C4-2B (cell line): ENCODE results near the gene ID1.

Experiments
- H3K27ac ChIP-seq: fragments of 450-650 bp; 2 replicates; pipeline ENCODE4 v1.5.1; 2017
- ZFX ChIP-seq: fragments of 450-650 bp; IDR thresholded peaks from 2 replicates; pipeline ENCODE4 v1.6.1; 2017
- TF ChIP-seq, protein P1 (sequence below): fragments of 450-650 bp; conservative IDR thresholded peaks from 2 replicates; pipeline ENCODE4 v1.5.1; 2017; ENCODE audit warnings: mild to moderate bottlenecking

The ID1 gene

DNA sequence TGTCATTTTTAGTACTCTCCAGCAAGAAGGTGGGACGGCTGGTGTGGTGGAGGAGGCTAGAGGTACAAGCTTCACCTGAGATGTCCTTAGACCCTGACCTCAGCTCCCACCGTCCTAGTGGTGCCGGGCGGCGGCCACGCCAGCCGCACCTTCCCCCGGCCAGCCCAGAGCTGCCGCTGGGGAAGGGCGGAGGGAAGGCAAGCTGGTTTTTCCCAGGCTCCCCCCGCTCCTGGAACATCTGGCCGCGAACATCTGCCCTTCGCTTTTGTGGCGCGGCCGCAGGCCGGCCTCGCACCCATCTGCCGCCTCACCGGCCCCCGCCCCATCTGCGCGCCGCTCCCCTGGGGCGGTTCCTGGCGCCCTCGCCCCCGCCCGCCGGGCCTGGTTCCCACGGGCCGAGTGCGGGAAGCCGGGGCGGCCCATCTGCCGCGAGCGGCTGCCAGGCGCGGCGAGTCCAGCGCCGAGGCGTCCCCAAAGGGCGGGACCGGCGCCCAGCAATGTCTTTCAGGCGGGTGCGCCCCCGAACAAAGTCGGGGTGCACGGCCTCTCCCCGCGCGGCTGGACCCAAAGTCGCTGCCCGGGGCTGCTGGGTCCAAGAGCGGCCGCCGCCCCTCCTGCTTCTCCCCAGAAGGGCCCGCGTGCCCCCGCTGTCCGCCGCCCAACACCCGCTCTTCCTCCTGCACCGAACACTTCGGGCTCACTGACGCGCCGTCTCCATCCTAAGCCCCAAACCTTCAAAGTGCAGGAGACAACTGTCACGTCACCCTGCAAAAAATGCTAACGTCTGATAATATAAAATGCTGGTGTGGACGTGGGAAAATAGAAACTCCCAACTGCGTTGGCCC lies 17.3 kb upstream of the ID1 start:
- no peak for TF ChIP-seq ZFX
- TF ChIP-seq, protein P1, sequence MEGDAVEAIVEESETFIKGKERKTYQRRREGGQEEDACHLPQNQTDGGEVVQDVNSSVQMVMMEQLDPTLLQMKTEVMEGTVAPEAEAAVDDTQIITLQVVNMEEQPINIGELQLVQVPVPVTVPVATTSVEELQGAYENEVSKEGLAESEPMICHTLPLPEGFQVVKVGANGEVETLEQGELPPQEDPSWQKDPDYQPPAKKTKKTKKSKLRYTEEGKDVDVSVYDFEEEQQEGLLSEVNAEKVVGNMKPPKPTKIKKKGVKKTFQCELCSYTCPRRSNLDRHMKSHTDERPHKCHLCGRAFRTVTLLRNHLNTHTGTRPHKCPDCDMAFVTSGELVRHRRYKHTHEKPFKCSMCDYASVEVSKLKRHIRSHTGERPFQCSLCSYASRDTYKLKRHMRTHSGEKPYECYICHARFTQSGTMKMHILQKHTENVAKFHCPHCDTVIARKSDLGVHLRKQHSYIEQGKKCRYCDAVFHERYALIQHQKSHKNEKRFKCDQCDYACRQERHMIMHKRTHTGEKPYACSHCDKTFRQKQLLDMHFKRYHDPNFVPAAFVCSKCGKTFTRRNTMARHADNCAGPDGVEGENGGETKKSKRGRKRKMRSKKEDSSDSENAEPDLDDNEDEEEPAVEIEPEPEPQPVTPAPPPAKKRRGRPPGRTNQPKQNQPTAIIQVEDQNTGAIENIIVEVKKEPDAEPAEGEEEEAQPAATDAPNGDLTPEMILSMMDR: no peak
- no peak overlapping the region for H3K27ac ChIP-seq

- no peak for TF ChIP-seq ZFX
- TF ChIP-seq, protein P1: no peak
- H3K27ac ChIP-seq: no peak overlapping the region
Measured at GRCh38 chr20:31590717-31591225, 14.3 kb upstream of the ID1 start.

DNA sequence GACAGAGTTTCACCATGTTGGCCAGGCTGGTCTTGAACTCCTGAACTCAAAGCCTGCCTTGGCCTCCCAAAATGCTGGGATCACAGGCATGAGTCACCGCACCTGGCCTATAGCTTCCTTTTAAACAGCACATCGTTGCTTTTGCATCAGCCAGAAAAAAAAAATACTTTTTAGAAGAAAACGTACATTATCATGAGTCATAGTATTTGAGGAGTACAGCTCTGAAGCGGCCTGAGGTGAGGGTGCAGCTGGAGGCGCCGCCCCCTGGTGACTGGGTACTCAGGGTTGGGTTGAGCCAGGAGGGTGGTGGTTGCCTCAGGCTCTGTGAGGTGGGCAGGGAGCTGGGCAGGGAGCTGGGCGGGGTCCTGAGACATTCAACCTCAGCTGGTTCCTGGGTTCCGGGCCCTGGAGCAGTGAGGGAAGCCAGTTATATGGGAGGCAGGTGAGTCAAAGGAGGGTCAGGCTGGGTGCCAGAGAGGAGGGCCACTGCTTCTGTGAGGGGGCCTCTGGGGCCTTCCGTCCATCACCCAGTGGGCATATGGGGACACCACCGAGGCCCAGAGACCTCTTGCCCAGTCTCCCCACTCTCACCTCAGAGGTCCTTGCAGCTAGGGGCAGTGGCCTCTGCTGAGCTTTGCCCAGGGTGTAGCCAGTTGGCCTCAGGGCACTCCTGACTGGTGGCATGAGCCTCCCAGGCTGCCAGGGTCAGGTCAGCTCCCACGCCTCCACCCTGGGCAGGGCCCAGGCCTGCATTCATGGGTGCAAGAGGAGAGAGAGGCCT lies 11.7 kb upstream of the ID1 start:
- no peak overlapping the region for H3K27ac ChIP-seq
- TF ChIP-seq, protein P1: no peak
- TF ChIP-seq ZFX: no peak

DNA sequence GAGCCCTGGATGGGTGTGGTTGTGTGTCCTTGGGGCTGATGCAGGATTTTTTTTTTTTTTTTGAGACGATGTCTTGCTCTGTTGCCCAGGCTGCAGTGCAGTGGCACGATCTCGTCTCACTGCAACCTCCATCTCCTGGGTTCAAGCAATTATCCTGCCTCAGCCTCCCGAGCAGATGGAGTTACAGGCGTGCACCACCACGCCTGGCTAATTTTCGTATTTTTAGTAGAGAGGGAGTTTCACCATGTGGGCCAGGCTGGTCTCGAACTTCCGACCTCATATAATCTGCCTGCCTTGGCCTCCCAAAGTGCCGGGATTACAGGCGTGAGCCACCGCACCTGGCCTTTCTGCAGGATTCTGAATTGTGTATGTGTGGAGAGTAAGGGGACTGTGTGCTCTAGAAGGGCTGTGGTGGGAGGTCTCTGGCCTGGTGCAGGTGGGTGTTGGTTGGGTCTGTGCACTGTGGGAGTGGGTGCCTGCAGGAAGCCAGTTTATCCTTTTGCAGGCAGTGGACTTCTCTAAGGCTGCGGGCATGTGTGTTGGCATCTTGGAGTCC lies 11.0 kb upstream of the ID1 start:
- H3K27ac ChIP-seq: no peak overlapping the region
- TF ChIP-seq, protein P1: no peak
- no peak for TF ChIP-seq ZFX

- TF ChIP-seq, protein P1: no peak
- TF ChIP-seq ZFX: no peak
- no peak overlapping the region for H3K27ac ChIP-seq
Measured at GRCh38 chr20:31594558-31595379, 10.3 kb upstream of the ID1 start.

DNA sequence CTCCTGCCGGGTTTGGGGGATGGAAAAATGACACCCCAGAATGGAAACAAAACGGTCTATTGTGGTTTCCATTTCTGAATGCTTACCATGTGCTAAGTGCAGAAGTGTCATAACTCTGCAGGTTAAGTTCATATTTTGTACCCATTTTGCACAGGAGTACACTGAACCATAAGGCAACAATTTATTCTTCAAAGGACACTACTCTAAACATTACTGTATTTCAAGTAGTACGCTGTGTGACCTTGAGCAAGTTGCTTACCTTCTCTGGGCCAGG lies 9.8 kb upstream of the ID1 start:
- no peak for TF ChIP-seq ZFX
- TF ChIP-seq, protein P1: no peak
- no peak overlapping the region for H3K27ac ChIP-seq
